C4-2B (cell line): ENCODE measurements around the gene CCDC148.

Experiments used
- H3K27ac ChIP-seq: fragments of 450-650 bp; 2 replicates; pipeline ENCODE4 v1.5.1; 2017
- ZFX ChIP-seq: fragments of 450-650 bp; IDR thresholded peaks from 2 replicates; pipeline ENCODE4 v1.6.1; 2017
- TF ChIP-seq, protein P1 (sequence below): fragments of 450-650 bp; conservative IDR thresholded peaks from 2 replicates; pipeline ENCODE4 v1.5.1; 2017; ENCODE audit warnings: mild to moderate bottlenecking

The CCDC148 gene

DNA sequence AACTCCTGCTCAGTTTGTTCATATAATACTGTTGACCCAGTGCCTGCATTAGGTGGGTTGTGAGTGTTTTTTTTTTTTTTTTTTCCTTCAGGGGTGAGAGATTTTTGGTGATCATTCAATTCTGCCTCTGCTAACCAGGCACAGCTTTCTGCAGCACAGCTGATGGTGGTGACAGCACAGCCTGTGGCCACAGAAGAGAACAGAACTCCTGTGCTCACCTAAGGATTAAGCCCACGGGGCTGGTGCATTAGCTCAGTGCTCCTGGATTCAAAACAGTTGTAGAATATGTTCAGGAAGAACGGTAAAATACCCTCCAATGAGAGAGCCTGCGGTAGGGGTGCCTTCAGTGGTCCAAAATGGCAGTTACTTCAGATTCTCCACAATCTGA lies 42.2 kb upstream of the CCDC148 start:
- H3K27ac ChIP-seq: no peak overlapping the region

DNA sequence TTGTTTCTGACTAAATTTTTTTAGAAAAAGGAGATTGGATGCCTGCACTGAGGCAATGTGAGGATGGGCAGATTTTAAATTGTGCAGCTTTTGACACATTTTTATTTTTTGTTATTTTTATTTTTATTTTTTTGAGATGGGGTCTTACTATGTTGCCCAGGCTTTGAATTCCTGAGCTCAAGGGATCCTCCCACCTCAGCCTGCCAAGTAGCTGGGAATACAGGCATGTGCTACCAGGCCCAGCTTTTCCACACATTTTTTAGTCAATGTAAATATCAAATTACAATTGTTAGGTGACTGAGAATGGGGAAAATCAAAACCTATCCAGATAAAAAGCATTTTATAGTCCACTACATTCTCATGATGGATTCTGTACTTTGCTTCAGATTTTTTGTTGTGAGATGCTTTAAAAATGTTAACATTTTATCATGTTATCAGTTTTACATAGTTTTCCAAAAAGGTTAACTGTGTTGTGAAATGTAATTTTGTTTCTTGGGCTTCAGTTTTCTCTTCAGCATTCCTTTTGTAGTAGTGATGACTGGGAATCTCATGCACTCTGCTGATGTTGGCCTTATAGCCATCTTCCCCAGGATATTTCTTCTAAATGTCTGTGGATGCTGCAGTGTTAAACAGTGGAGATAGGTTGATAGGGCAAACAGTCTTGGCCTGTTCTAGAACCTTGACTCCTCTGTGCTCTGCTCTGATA lies 41.6 kb upstream of the CCDC148 start:
- TF ChIP-seq, protein P1, sequence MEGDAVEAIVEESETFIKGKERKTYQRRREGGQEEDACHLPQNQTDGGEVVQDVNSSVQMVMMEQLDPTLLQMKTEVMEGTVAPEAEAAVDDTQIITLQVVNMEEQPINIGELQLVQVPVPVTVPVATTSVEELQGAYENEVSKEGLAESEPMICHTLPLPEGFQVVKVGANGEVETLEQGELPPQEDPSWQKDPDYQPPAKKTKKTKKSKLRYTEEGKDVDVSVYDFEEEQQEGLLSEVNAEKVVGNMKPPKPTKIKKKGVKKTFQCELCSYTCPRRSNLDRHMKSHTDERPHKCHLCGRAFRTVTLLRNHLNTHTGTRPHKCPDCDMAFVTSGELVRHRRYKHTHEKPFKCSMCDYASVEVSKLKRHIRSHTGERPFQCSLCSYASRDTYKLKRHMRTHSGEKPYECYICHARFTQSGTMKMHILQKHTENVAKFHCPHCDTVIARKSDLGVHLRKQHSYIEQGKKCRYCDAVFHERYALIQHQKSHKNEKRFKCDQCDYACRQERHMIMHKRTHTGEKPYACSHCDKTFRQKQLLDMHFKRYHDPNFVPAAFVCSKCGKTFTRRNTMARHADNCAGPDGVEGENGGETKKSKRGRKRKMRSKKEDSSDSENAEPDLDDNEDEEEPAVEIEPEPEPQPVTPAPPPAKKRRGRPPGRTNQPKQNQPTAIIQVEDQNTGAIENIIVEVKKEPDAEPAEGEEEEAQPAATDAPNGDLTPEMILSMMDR: no peak
- no peak for TF ChIP-seq ZFX
- no peak overlapping the region for H3K27ac ChIP-seq

More for the DNA sequence above, 42.2 kb upstream of the CCDC148 start:
- TF ChIP-seq, protein P1: no peak
- TF ChIP-seq ZFX: no peak

DNA sequence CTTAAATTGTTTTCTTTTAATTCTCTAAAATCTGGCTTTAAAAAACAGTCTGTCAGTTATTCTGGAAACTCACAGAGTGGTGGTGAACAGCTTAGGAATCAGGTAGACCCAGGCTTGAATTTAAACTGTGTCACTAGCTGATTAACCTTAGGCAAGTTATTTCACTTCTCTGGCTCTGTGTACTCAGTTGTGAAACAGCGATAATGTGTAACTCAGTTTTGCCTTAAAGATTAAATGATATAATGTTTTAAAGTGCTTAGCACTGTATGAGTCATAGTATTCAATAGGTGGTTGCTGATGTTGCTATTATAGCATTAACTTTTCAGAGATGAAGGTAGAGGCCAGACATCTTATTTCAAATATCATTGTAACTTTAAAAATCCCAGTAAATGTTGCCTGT lies 40.9 kb upstream of the CCDC148 start:
- TF ChIP-seq, protein P1: no peak
- TF ChIP-seq ZFX: no peak
- H3K27ac ChIP-seq: no peak overlapping the region

DNA sequence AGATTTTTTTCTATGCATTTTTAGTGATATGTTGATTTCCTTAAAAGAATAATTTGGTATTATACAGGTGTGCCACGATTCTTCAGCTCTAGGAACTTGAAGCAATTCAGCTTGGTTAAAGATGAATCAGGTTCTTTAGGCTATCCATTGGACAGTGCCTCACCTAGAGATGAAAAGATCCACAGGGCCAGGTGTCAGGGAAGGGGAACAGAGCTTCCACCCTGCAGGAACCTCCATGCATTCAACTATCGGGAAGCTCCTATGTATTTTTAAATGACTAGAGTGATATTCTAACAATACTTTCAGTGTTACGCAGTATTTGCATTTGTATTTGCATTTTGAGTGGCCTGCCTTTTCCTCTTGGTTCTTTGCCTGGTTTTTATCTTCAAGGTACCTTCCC lies 40.4 kb upstream of the CCDC148 start:
- H3K27ac ChIP-seq: no peak overlapping the region
- no peak for TF ChIP-seq ZFX
- TF ChIP-seq, protein P1: no peak

DNA sequence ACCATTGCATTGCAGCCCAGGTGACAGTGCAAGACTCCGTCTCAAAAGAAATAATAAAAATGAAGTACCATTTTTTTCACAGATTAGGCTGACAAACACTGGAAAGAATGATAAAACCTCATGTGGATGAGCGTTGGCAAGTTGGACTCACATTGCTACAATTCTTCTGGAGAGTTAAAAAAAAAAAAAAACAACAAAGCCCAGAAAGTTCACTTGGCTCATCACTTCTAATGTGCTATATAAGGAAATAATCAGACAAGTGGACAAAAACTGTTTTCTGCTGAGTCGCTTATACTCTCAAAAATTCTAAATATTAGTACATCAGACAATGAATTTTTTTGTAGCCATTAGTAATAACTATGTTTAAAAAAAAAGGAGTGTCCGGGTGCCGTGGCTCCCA lies 38.6 kb upstream of the CCDC148 start:
- TF ChIP-seq, protein P1: no peak
- no peak for TF ChIP-seq ZFX
- H3K27ac ChIP-seq: no peak overlapping the region

DNA sequence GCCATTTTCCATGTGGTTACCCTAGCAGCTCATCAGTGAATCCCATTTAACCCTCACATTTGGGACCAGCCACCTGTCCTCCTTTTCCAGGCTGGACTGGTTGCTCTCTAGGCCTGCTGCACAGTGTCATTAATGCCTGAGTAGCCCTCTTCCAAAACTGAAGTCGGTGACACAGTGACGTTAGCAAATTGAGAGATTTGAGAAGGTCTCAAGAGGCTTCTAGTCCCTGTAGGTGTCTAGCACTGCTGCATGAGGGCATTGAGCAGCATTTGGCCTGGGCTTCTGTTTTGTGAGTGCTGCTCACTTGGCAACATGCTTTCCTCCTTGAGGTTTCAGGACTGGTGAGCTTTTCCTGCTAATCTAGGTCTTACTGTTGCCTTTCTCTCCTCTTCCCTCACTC lies 36.9 kb upstream of the CCDC148 start:
- H3K27ac ChIP-seq: no peak overlapping the region
- TF ChIP-seq ZFX: no peak
- TF ChIP-seq, protein P1: no peak

DNA sequence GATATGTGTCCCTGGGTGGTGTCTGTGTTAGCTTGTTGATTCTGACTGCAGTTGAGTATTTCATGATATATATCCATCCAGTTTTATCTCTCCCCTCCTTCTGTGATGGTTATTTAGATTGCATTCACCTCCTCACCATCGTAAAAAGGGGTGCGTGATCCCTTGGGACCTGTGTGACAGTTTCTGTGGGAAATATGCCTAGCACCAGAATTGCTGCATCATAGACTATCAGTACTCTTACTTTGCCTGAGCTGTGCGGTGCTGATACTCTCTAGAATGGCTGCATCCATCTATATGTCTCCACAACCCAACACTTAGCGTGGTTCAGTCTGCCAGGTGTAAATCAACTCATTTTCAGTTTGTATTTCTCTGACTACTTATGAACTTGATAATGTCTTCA lies 34.5 kb upstream of the CCDC148 start:
- TF ChIP-seq, protein P1: no peak
- TF ChIP-seq ZFX: no peak
- H3K27ac ChIP-seq: no peak overlapping the region
